Left ventricle myocardium superior (tissue), 1 donor: ENCODE results near the gene SLC7A5. TPM values are rescaled to one million over a fixed set of nuclear protein-coding genes. Genes with fewer than 3 reads are reported as not detected.

Experiments
- ATAC-seq: fragments of 200-7000 bp; cut with Tn5 transposase; one replicate; pipeline ENCODE4 v1.9.1; 2020; ENCODE audit warnings: mild to moderate bottlenecking, moderate library complexity
- DNase-seq: peaks from one replicate; pipeline ENCODE4 v3.0.0-alpha.2; 2020
- intact Hi-C: fragments of 100-400 bp; cut with micrococcal nuclease; formaldehyde crosslinking; loops from one replicate; pipeline ENCODE4 v1.11.0; 2022
- total RNA-seq: library from RNA; stranded (reverse); fragmentation: NEBNext Ultra II Directional; extraction: Animal tissue kit (Norgen Biotek cat#: 25700); gene quantifications from one replicate; pipeline ENCODE4 v1.2.1, GENCODE V29; 2021
- donor health status: DM: no; HTN: yes; CAD: no; lungs with severe emphysema.

The SLC7A5 gene
- total RNA-seq, 1 donor from 2014 or later, result 2.0 TPM

- DNase-seq, result no peak
- intact Hi-C loops, result no loop called here
- ATAC-seq, result no peak
These were observed 30.4 kb downstream of the SLC7A5 start for GRCh38 chr16:87838643-87839541.

DNA sequence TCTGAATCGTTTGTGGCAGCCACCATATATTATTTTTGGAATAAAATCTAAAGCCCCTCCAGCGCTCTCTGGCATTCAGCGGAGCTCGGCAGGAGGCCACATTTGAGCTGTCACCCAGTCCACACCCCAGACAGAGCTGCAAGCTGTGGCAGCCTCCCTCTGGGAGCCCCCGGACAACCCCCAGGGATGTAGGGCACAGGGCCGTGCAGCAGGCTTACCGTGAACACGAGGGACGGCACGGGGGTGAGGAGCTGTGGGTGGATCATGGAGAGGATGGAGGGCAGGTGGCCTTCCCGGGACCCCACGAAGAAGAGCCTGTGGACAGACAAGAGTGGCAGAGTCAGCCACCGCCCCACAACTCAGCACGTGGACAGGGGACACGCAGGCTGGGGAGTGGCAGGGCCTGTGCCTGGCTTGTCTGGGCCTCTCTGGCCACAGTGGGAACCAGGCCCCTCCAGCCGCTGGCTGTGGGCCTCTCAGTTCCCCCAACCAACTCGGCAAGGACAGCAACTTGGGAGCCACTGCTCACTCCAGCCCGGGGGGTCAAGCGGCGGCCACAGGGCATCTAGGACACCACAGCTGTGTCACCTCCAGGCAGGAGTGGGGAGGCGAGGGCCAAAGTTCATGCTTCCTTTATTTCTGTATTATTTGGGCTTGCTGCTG lies 31.5 kb downstream of the SLC7A5 start:
- peak; percentile 36 for DNase-seq
- intact Hi-C loops, result no loop called here
- ATAC-seq, result no peak

DNA sequence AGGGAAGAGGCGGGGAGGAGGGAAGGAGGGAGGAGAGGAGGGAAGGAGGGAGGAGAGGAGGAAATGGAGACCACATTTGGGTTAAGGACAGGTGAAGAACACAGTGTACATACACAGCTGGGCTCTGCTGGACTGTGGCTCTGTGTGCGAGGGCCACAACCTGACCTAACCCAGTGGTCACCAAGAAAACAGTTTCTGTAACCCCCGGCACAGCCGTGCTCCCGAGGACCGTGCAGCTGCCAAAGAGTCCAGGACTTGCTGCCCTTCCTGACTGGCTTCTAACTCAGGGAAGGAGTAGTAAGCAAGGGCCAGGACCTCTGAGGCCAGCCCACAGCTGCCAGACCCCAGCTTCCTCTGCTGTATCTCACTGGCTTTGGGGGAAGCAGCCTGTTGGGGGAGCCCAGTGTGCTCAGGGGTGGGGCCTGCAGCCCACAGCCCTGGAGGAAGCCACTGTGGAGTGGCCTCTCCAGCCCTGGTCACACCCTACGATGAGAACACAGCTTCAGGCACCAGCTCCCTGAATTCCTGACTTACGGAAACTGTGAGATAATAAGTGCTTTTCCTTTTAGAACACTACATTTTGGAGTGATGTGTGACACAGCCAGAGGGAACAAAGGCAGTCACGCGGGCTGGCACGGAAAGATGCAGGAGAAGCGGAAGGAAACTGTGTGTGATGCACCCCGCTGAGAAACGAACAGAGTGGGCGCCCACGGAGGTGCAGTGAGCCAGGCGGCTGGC lies 32.3 kb downstream of the SLC7A5 start:
- intact Hi-C loops, result no loop called here
- peak; percentile 73 for ATAC-seq
- peak; percentile 65 for DNase-seq

GRCh38 chr16:87836346-87836843 lies 32.9 kb downstream of the SLC7A5 start:
- ATAC-seq (peak; percentile 50), DNase-seq (no peak)
- intact Hi-C loops, result no loop called here

DNA sequence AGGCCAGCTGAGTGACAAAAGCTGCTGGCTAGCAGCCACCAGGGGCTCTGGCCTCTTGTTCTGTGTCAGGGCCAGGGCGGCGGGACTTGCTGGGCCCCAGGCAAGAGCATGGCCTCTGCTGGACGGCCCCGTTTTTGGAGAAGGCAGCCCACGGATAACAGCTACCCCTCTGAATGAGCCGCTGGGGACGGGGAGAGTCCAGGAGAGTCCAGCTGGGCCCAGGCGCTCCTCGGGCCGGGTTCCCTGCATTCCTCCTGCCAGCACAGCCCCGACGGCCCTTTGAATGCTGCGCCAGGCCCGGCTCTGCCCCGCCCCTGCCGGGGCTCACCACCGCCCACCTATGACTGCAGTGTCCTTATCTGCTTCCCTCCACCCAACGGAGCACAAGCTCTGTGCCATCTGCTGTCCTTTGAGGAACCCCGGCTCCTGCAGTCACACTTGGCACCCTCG lies 33.4 kb downstream of the SLC7A5 start:
- ATAC-seq, result peak; percentile 69
- DNase-seq, result peak; percentile 73
- intact Hi-C loops, result no loop called here

GRCh38 chr16:87834668-87835473 lies 34.4 kb downstream of the SLC7A5 start:
- DNase-seq (peak; percentile 68), ATAC-seq (peak; percentile 17)
- intact Hi-C loops, result no loop called here

DNA sequence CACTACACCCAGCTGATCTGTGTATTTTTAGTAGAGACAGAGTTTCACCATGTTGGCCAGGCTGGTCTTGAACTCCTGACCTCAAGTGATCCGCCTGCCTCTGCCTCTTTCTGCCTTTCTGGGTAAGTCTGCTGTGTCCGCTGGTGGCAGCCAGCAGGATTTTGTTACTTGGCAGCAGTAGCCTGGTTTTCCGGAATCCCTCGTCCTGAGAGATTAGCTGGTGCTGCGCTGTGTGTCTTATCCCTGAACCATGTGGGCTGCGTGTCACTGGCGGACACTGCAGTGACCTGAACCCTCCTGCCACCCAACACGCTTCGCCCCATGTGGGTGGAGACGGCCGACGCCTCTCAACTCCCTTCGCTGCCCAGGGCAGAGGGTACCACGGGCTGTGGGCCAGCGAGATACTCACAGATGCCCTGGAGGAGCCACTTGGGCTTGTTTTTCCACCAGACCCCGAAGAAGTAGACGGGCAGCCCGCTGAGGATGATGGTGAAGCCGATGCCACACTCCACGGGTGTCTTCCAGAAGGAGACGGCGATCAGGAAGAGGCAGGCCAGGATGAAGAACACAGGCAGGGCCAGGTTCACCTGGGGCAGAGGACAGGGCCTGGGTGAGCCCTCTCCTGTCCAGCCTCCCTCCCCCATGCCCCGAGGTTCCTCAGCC lies 35.2 kb downstream of the SLC7A5 start:
- no peak for ATAC-seq
- intact Hi-C loops, result no loop called here
- no peak for DNase-seq

- intact Hi-C loops, result no loop called here
- DNase-seq, result no peak
These were observed 35.8 kb downstream of the SLC7A5 start for GRCh38 chr16:87833548-87833947.

DNA sequence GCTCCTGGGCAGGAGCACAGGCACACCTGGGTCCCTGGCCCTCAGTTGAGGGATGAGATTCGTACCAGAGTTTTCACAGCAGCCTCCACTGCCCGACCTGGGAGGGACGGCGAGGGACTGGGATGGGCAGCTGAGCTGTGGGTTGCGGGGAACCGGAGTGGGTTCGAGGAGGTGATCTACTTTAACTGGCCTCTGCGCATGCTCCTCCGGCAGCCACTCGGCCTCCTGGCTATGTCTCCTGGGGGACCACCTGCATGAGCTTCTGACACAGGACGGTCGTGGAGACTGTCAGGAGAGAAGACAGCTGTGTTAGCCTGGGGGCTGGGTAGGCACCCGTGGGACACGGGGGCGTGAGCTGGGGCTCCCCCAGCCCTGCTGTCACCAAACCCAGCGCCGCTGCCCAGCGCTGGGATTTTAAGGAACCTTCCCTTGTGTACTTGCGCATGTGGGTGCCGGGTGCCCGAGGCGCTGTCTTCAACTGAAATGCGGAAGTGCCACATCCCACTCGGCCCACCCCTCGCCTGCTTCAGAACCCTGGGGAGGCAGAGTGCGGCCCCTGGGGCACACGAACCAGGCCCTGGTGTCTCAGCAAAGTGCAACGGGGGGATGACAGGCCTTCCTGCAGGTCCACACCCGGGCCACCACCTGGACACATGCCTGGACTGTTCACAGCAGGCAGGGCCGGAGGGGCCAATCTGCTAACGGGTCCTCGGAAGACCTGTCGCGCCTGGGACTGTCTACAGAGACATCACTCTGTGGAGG lies 36.4 kb downstream of the SLC7A5 start:
- no peak for DNase-seq
- ATAC-seq, result no peak
- intact Hi-C loops, result no loop called here

More at GRCh38 chr16:87833548-87833947, 35.8 kb downstream of the SLC7A5 start:
- ATAC-seq, result no peak

- DNase-seq (no peak), ATAC-seq (no peak)
- intact Hi-C loops, result no loop called here
These were observed 37.2 kb downstream of the SLC7A5 start for GRCh38 chr16:87832137-87832527.

- intact Hi-C loops, result no loop called here
- ATAC-seq, result no peak
- no peak for DNase-seq
These were observed 37.7 kb downstream of the SLC7A5 start for GRCh38 chr16:87831421-87832136.

GRCh38 chr16:87830673-87831420 lies 38.5 kb downstream of the SLC7A5 start:
- DNase-seq (no peak), ATAC-seq (no peak)

GRCh38 chr16:87829988-87830672 lies 39.2 kb downstream of the SLC7A5 start:
- intact Hi-C loops, result no loop called here
- no peak for ATAC-seq
- no peak for DNase-seq

More at GRCh38 chr16:87830673-87831420, 38.5 kb downstream of the SLC7A5 start:
- intact Hi-C loops, result no loop called here

GRCh38 chr16:87829622-87829980 lies 39.7 kb downstream of the SLC7A5 start:
- ATAC-seq, result no peak
- intact Hi-C loops, result no loop called here

GRCh38 chr16:87828907-87829621 lies 40.2 kb downstream of the SLC7A5 start:
- no peak for DNase-seq
- ATAC-seq, result no peak
- intact Hi-C loops, result no loop called here

More at GRCh38 chr16:87829622-87829980, 39.7 kb downstream of the SLC7A5 start:
- DNase-seq, result no peak
